ENCODE data around the gene OBP2A. TPM values are rescaled to one million over a fixed set of nuclear protein-coding genes. Genes with fewer than 3 reads are reported as not detected.

OBP2A gene
- total RNA-seq, 1 donor from 2014 or later = not detected

DNA sequence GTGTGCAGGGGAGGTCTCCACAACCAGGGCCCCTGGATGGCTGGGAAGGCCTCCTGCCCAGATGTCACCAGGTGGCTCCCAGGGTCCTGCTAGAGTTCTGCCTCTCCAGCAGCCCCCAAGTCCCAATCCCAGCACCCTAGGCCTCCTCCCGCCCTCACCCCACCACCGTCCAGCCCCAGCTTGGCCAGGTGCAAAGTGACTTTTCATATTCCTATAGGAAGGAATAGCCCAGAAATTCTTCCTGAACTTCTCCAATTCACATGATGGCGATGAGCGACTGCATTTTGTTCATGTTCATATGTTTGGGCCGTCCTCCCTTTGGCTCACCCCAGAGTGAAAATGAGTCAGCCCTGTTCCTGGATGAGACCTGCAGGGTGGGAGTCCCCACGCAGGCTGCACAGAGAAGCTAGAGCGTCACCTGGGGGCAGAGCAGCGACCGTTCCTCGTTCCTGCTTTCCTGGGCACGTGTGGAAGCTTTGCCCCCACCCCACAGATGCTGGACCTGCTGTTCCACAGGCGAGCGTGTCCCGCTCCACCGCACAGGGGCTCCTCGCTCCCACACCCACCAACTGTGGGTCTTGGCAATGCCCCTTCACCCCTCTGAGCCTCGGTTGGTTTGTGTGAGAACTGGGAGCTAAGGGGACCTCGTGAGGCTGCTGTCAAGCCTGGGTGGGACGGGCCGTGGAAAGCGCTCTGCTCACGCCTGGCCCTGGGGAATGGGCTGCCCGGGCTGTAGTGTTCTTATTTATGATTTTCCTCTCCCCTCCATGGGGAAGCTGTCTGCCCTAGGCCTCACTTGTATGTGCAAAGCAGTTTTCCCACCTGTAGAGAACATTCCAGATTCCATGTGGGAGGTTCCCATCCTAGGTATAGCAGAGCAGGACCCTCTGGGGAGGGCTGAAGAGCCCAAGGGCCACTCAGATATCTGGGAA is 38.6 kb upstream of the OBP2A start:
- Histone ChIP-seq H3K36me3 (peaks cover 0 to 24% of the 10 kb centered on the region in 2 donors), H3K9me3 (no peaks in the 10 kb centered on the region), H3K27ac (no peak overlapping the region), H3K4me3 (no peak overlapping the region), H3K4me1 (peaks cover 2% of the 10 kb centered on the region), H3K27me3 (no peaks in the 10 kb centered on the region)
- TF ChIP-seq POLR2A (IDR thresholded peaks at IDR 0.05) (no peak), POLR2AphosphoS5 (IDR thresholded peaks at IDR 0.05; ENCODE audit: insufficient read depth in 1 of 2, low read depth in 1 of 2) (no peak)
- TF ChIP-seq, protein P1, sequence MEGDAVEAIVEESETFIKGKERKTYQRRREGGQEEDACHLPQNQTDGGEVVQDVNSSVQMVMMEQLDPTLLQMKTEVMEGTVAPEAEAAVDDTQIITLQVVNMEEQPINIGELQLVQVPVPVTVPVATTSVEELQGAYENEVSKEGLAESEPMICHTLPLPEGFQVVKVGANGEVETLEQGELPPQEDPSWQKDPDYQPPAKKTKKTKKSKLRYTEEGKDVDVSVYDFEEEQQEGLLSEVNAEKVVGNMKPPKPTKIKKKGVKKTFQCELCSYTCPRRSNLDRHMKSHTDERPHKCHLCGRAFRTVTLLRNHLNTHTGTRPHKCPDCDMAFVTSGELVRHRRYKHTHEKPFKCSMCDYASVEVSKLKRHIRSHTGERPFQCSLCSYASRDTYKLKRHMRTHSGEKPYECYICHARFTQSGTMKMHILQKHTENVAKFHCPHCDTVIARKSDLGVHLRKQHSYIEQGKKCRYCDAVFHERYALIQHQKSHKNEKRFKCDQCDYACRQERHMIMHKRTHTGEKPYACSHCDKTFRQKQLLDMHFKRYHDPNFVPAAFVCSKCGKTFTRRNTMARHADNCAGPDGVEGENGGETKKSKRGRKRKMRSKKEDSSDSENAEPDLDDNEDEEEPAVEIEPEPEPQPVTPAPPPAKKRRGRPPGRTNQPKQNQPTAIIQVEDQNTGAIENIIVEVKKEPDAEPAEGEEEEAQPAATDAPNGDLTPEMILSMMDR (IDR thresholded peaks at IDR 0.05) = no peak
- intact Hi-C loops (cut with DNase I) = no loop called here
- no peak for DNase-seq (ENCODE audit: extremely low spot score in 2 of 2)

DNA sequence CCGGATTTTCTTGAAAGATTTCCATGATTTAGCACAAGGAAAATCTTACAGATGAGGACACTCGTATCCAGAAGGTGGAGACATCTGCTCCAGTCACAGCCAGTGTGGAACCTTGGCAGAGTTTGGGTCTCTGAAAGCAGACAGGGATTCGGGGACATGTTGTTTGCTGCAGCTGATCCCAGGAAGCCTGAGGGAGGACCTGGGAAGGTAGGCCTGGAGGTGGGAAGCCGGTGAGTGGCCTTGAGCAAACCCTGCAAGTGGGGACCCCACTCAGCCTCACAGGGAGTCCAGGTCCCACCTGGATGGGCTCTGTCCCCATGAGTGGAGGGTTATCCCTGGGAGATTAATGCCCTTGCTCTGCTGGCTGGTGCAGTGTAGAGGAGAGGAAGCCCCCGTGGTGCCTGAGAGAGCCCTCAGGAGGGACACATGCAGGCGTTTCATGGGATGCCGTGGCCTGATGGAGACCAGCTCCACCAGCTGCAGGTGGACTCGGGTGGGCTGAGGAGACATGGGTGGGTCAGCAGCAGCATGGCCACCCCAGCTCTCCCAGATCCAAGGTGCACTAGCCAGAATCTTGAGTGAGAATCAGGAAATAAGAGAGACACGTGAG is 37.6 kb upstream of the OBP2A start:
- intact Hi-C loops (cut with DNase I) = no loop called here
- no peak for TF ChIP-seq POLR2AphosphoS5 (IDR thresholded peaks at IDR 0.05; ENCODE audit: insufficient read depth in 1 of 2, low read depth in 1 of 2)
- TF ChIP-seq POLR2A (IDR thresholded peaks at IDR 0.05) = no peak
- TF ChIP-seq, protein P1 (IDR thresholded peaks at IDR 0.05) = no peak
- Histone ChIP-seq H3K4me1 (no peaks in the 10 kb centered on the region), H3K27me3 (no peaks in the 10 kb centered on the region), H3K27ac (no peak overlapping the region), H3K36me3 (peaks cover 0 to 19% of the 10 kb centered on the region in 2 donors), H3K4me3 (no peak overlapping the region), H3K9me3 (no peaks in the 10 kb centered on the region)
- DNase-seq (ENCODE audit: extremely low spot score in 2 of 2) = no peak

DNA sequence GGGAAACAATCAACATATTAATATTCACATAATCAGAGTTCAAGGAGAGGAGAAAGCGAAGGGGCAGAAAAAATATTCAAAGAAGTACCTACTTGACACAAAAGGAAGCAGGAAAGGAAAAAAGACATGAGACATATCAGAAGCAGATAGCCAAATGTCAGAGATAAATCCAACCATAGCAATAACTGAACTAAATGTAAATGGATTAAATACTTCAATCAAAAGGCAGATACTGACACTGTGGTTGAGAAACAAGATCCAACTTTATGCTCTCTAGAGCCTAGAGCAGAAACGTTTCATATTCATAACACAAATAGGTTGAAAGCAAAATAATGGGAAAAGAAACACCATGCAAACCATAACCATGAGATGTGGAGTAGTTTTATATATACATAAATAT is 36.5 kb upstream of the OBP2A start:
- H3K9me3 ChIP-seq = no peaks in the 10 kb centered on the region
- no peak overlapping the region for H3K4me3 ChIP-seq
- intact Hi-C loops (cut with DNase I) = no loop called here
- TF ChIP-seq, protein P1 (IDR thresholded peaks at IDR 0.05) = no peak
- TF ChIP-seq POLR2A (IDR thresholded peaks at IDR 0.05) = no peak
- no peak for TF ChIP-seq POLR2AphosphoS5 (IDR thresholded peaks at IDR 0.05; ENCODE audit: insufficient read depth in 1 of 2, low read depth in 1 of 2)
- no peak overlapping the region for H3K27ac ChIP-seq
- DNase-seq (ENCODE audit: extremely low spot score in 2 of 2) = no peak
- H3K27me3 ChIP-seq = no peaks in the 10 kb centered on the region
- H3K36me3 ChIP-seq = peaks cover 0 to 7% of the 10 kb centered on the region in 2 donors
- no peaks in the 10 kb centered on the region for H3K4me1 ChIP-seq

DNA sequence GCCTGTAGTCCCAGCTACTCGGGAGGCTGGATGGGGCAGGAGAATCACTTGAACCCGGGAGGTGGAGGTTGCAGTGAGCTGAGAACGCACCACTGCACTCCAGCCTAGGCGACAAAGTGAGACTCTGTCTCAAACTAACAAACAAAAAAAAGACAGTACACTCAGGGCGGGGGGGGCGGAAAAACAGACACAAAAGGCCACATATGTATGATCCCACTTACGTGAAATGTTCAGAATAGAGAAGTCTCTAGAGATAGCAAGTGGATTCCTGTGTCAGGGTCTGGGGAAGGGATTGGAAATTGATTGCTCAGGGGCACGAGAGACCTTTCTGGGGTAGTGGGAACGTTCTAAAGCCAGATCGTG is 33.7 kb upstream of the OBP2A start:
- no peak overlapping the region for H3K4me3 ChIP-seq
- H3K36me3 ChIP-seq = no peaks in the 10 kb centered on the region
- no peaks in the 10 kb centered on the region for H3K4me1 ChIP-seq
- no peak for DNase-seq (ENCODE audit: extremely low spot score in 2 of 2)
- TF ChIP-seq, protein P1 (IDR thresholded peaks at IDR 0.05) = no peak
- no peak for TF ChIP-seq POLR2AphosphoS5 (IDR thresholded peaks at IDR 0.05; ENCODE audit: insufficient read depth in 1 of 2, low read depth in 1 of 2)
- TF ChIP-seq POLR2A (IDR thresholded peaks at IDR 0.05) = no peak
- intact Hi-C loops (cut with DNase I) = no loop called here
- no peaks in the 10 kb centered on the region for H3K9me3 ChIP-seq
- no peak overlapping the region for H3K27ac ChIP-seq
- H3K27me3 ChIP-seq = no peaks in the 10 kb centered on the region

DNA sequence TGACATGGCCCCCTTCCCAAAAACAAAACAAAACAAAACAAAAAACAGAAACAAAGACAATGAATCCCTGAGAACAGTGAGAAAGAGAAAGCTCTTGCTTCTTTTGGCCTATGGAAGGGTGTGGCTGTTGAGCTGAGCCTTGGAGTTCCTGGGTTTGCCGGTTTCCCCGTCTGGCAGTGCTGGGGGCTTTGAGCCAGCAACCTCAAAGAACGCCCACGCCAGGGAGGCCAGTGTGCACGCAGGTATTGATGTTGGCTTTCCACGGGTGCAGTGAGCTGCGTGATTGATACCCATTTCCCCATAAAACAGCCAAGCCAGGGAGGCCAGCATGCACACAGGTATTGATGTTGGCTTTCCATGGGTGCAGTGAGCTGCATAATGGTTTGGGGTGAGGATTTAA is 33.0 kb upstream of the OBP2A start:
- H3K36me3 ChIP-seq = no peaks in the 10 kb centered on the region
- TF ChIP-seq, protein P1 (IDR thresholded peaks at IDR 0.05) = no peak
- TF ChIP-seq POLR2A (IDR thresholded peaks at IDR 0.05) (no peak), POLR2AphosphoS5 (IDR thresholded peaks at IDR 0.05; ENCODE audit: insufficient read depth in 1 of 2, low read depth in 1 of 2) (no peak)
- H3K27ac ChIP-seq = no peak overlapping the region
- no peaks in the 10 kb centered on the region for H3K27me3 ChIP-seq
- DNase-seq (ENCODE audit: extremely low spot score in 2 of 2) = no peak
- intact Hi-C loops (cut with DNase I) = no loop called here
- no peaks in the 10 kb centered on the region for H3K4me1 ChIP-seq
- H3K4me3 ChIP-seq = no peak overlapping the region
- H3K9me3 ChIP-seq = no peaks in the 10 kb centered on the region
